Suprapubic skin (tissue), 4 donors: ENCODE results near the gene BTG4.

Source experiments
- CTCF ChIP-seq, 2 donors: fragments of 200-600 bp in 1 of 2; fragments of 450-650 bp in 1 of 2; sonication (generic) in 1 of 2; IDR thresholded peaks; one replicate each; pipeline ENCODE4 v1.5.1; 2016 to 2019; ENCODE audit warnings: antibody characterized with exemption in 2 of 2, mild to moderate bottlenecking in 1 of 2, moderate library complexity in 1 of 2
- EP300 ChIP-seq: sonication (generic); formaldehyde crosslinking; IDR thresholded peaks from one replicate; pipeline ENCODE4 v1.6.1; 2017; ENCODE audit warnings: antibody characterized with exemption
- POLR2AphosphoS5 ChIP-seq, 3 donors: sonication (generic); formaldehyde crosslinking; IDR thresholded peaks; one replicate each; pipeline ENCODE4 v1.6.1; 2017; ENCODE audit warnings: antibody characterized with exemption in 3 of 3

GRCh38 chr11:111490496-111490895, 21.7 kb downstream of the BTG4 start:
- TF ChIP-seq CTCF (IDR thresholded peaks at IDR 0.05) = no peak
- TF ChIP-seq POLR2AphosphoS5 (IDR thresholded peaks at IDR 0.05) = no peak
- no peak for TF ChIP-seq EP300
